HepG2 (cell line): Measurements from ENCODE around the gene KLRD1. TPM values are rescaled to one million over a fixed set of nuclear protein-coding genes. Genes with fewer than 3 reads are reported as not detected.
A peak's percentile ranks its signal among the peaks of the same experiment; 100 is the strongest.

Experiments used
- ATAC-seq: fragments of 200-7000 bp; cut with Tn5 transposase; 3 replicates; pipeline ENCODE4 v1.9.1; 2020; ENCODE audit warnings: mild to moderate bottlenecking, moderate library complexity
- BruUV-seq: library from RNA; stranded (reverse); fragments of 400-500 nt; replicated peaks from 2 replicates; lab custom pipeline; 2021; lab: Mats Ljungman, UMichigan
- CTCF ChIA-PET: fragments of 300-600 bp; formaldehyde crosslinking; extraction: SDS; loops from one replicate; lab custom pipeline; 2021; ENCODE audit warnings: low total read pairs, inconsistent platforms, low intra/inter-chr PET ratio; lab: Yijun Ruan, JAX
- POLR2A ChIA-PET: fragments of 350-600 bp; sonication (Branson Sonifier 250); formaldehyde crosslinking; loops from one replicate; lab custom pipeline; 2020; ENCODE audit warnings: antibody characterized with exemption, inconsistent platforms; lab: Yijun Ruan, JAX
- DNase-seq: peaks from one replicate; pipeline ENCODE4 v3.0.0-alpha.2; 2015; ENCODE audit warnings: low spot score
- FAIRE-seq: peaks from 3 replicates; lab custom pipeline; 2011; peaks lifted over from hg19 to GRCh38; lab: Jason Lieb, UNC
- H2AFZ ChIP-seq: one replicate; pipeline ENCODE4 v1.6.1; 2011; ENCODE audit warnings: low read length, inconsistent platforms
- H3K27ac ChIP-seq: fragments of 300-600 bp; 3 replicates; pipeline ENCODE4 v1.8.0; 2011; ENCODE audit warnings: mixed run types, mild to moderate bottlenecking, mixed read lengths, low read length, inconsistent platforms; ENCODE audit not compliant: insufficient read depth; ENCODE audit errors: extremely low read length
- H3K27me3 ChIP-seq, 2 experiments: fragments of 200-600 bp in 1 of 2; 2 replicates in 1 of 2; 3 replicates in 1 of 2; pipeline versions ENCODE4 v1.6.0 to v1.8.0; 2011; ENCODE audit warnings: low read length in 2 of 2, mild to moderate bottlenecking in 2 of 2, moderate library complexity in 2 of 2, inconsistent platforms in 1 of 2; ENCODE audit not compliant: insufficient read depth in 2 of 2, control insufficient read depth in 1 of 2
- H3K36me3 ChIP-seq, 2 experiments: fragments of 200-600 bp in 1 of 2; replicated peaks in 1 of 2; 2 replicates in 1 of 2; 3 replicates in 1 of 2; pipeline versions ENCODE4 v1.5.1 to v1.8.0; 2011; ENCODE audit warnings: low read length in 2 of 2, inconsistent platforms in 1 of 2; ENCODE audit not compliant: insufficient read depth in 2 of 2, control insufficient read depth in 1 of 2
- H3K4me1 ChIP-seq: 2 replicates; pipeline ENCODE4 v1.5.1; 2012; ENCODE audit warnings: low read length, inconsistent platforms; ENCODE audit not compliant: insufficient read depth
- H3K4me2 ChIP-seq: 2 replicates; pipeline ENCODE4 v1.6.0; 2011; ENCODE audit warnings: low read depth, low read length, inconsistent platforms
- H3K4me3 ChIP-seq, 3 experiments: fragments of 200-600 bp in 1 of 3; sonication (generic), shearing (Covaris generic) in 1 of 3; replicated peaks in 1 of 3; 2 replicates each; pipeline ENCODE4 v1.5.1; 2011 to 2016; ENCODE audit warnings: low read length in 3 of 3, inconsistent platforms in 2 of 3, low read depth in 2 of 3, mild to moderate bottlenecking in 2 of 3, control low read depth in 1 of 3, mixed read lengths in 1 of 3; ENCODE audit not compliant: insufficient read depth in 1 of 3
- H3K79me2 ChIP-seq: one replicate; pipeline ENCODE4 v1.6.1; 2011; ENCODE audit warnings: low read length, inconsistent platforms; ENCODE audit not compliant: insufficient read depth
- H3K9ac ChIP-seq: 2 replicates; pipeline ENCODE4 v1.6.0; 2011; ENCODE audit warnings: mild to moderate bottlenecking, low read depth, low read length, inconsistent platforms; ENCODE audit not compliant: insufficient read depth
- H3K9me3 ChIP-seq: 2 replicates; pipeline ENCODE4 v1.5.1; 2012; ENCODE audit warnings: mild to moderate bottlenecking, low read length
- H4K20me1 ChIP-seq: 2 replicates; pipeline ENCODE4 v1.6.0; 2011; ENCODE audit warnings: inconsistent platforms, mild to moderate bottlenecking, low read length, moderate library complexity; ENCODE audit not compliant: insufficient read depth
- ARNT2 ChIP-seq: sonication (generic); formaldehyde crosslinking; IDR thresholded peaks from 2 replicates; pipeline ENCODE4 v1.8.0; 2022; ENCODE audit warnings: mild to moderate bottlenecking, low read depth, missing genetic modification reagents, moderate library complexity
- CCDC6 ChIP-seq: sonication (generic); formaldehyde crosslinking; IDR thresholded peaks from 2 replicates; pipeline ENCODE4 v1.8.1; 2022; ENCODE audit warnings: mild to moderate bottlenecking, missing genetic modification reagents, moderate library complexity
- GATAD1 ChIP-seq: IDR thresholded peaks from 2 replicates; pipeline ENCODE4 v1.6.1; 2016; ENCODE audit warnings: missing genetic modification reagents, missing compliant biosample characterization
- POGZ ChIP-seq: sonication (generic); formaldehyde crosslinking; IDR thresholded peaks from 2 replicates; pipeline ENCODE4 v1.4.0; 2020; ENCODE audit warnings: mild to moderate bottlenecking, missing genetic modification reagents
- RARA ChIP-seq: IDR thresholded peaks from 2 replicates; pipeline ENCODE4 v1.6.1; 2016; ENCODE audit warnings: missing genetic modification reagents, missing compliant biosample characterization
- WGBS: methylation state at CpG from one replicate; pipeline ENCODE4 v1.1.6; 2017; ENCODE audit warnings: low lambda C conversion rate; 5-methylcytosine and 5-hydroxymethylcytosine counted together
- in situ Hi-C: cut with HindIII; loops from 2 replicates; pipeline ENCODE4 v1.10.0; 2017; ENCODE audit warnings: low pct_unique_long_range_greater_than_20kb; ENCODE audit not compliant: extremely low pct_ligation_motif_present
- intact Hi-C: fragments of 100-400 bp; cut with micrococcal nuclease; formaldehyde crosslinking; loops from one replicate; pipeline ENCODE4 v1.10.0; 2022; ENCODE audit not compliant: unreplicated experiment
- polyA plus RNA-seq, 8 experiments: library from polyadenylated mRNA; depleted of rRNA in 3 of 8; stranded (reverse) in 7 of 8; unstranded in 1 of 8; fragments of >200 nt; fragmentation: Illumina TruSeq in 4 of 8; extraction: Trizol in 4 of 8; gene quantifications; 2 replicates each; pipeline versions ENCODE4 v1.2.1 to v1.2.3, GENCODE V29; 2011 to 2016; ENCODE audit warnings: low read depth in 4 of 8, missing spikeins in 1 of 8, mixed read lengths in 1 of 8; ENCODE audit not compliant: insufficient read depth in 1 of 8
- total RNA-seq, 5 experiments: library from RNA; depleted of rRNA; stranded (reverse); fragments of >200 nt; fragmentation: Illumina TruSeq; extraction: Trizol; gene quantifications; 2 replicates each; pipeline ENCODE4 v1.2.3, GENCODE V29; 2016; ENCODE audit warnings: low read depth in 1 of 5
- TF ChIP-seq, protein P1 (sequence below), 2 experiments: sonication (generic) in 1 of 2; formaldehyde crosslinking in 1 of 2; IDR thresholded peaks; 2 replicates each; pipeline versions ENCODE4 v1.5.1 to v1.6.1; 2011 to 2020; ENCODE audit warnings: borderline replicate concordance in 1 of 2, low read depth in 1 of 2, low read length in 1 of 2, mild to moderate bottlenecking in 1 of 2, missing genetic modification reagents in 1 of 2, moderate library complexity in 1 of 2

The KLRD1 gene
- total and polyA plus RNA-seq, 2 of the 13 experiments (the other 11 are each of a cell fraction or from before 2014, with no cell fraction given) = 0.01 TPM; not detected in 1

DNA sequence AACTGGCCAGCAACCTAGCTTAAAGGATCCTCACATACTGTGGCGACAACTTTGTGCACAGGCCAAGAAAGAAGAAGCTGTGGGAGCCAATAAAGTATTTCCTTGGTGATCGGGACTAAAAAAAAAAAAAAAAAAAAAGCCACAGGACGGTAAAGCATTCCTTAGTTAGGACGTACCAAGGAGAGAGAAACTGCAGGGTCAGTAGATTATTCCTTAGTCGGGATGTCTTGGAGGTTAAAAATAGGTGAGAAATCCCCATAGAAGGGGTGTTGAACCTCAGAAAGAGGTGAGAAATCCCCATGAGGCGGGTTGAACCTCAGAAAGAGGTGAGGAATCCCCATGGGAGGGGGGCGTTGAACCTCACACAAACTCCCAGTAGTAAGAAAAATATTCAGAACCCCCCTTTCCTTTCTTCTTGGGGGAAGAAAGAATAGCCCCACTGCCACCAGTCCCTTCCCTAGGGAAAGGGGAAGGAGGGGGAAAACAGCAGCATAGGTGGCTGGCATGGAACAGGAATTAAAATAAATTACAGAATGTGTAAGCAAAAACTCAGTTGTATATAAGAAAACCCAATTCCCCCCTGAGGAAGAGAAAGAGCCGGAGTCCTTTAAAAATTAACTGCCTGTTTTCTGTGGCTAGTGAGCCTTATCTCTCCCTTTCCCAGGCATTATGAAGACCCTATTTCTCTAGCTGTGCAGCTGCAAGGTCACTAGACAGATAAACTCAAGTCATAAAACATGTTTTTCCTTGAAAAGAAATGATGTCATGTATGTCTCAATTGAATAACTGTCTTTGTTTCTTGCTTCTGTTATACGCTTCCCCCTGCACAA lies 55.4 kb downstream of the KLRD1 start:
- no peak for ATAC-seq
- in situ Hi-C loops = no loop called here
- peaks cover 24% of the 10 kb centered on the region for H3K4me1 ChIP-seq
- H3K27ac ChIP-seq = no peak overlapping the region
- no peaks in the 10 kb centered on the region for H3K79me2 ChIP-seq
- WGBS = 31% methylated on average over 9 of the region's 9 CpGs
- peak overlapping the region; percentile 100 for H2AFZ ChIP-seq
- BruUV-seq = no TSS peak
- POLR2A ChIA-PET = no interaction called here
- peak overlapping the region in 2 of 3 experiments; percentile 74 to 78; a peak in 3 of 6 replicates for H3K4me3 ChIP-seq
- H3K36me3 ChIP-seq = no peaks in the 10 kb centered on the region
- intact Hi-C loops = no loop called here
- no peak for TF ChIP-seq RARA (CRISPR knock-in tag)
- no peak for TF ChIP-seq GATAD1 (CRISPR knock-in tag)
- no peak for TF ChIP-seq POGZ (CRISPR knock-in tag)
- TF ChIP-seq, protein P1, sequence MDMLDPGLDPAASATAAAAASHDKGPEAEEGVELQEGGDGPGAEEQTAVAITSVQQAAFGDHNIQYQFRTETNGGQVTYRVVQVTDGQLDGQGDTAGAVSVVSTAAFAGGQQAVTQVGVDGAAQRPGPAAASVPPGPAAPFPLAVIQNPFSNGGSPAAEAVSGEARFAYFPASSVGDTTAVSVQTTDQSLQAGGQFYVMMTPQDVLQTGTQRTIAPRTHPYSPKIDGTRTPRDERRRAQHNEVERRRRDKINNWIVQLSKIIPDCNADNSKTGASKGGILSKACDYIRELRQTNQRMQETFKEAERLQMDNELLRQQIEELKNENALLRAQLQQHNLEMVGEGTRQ (IDR thresholded peaks at IDR 0.05; ENCODE audit: low read depth, low read length) = no peak
- TF ChIP-seq, protein P1 (CRISPR knock-in tag; IDR thresholded peaks at IDR 0.05; ENCODE audit: borderline replicate concordance) = no peak
- peak overlapping the region; percentile 84 for H3K4me2 ChIP-seq
- CTCF ChIA-PET = no interaction called here
- no peak overlapping the region for H3K9ac ChIP-seq
- no peak for DNase-seq
- H3K9me3 ChIP-seq = no peaks in the 10 kb centered on the region
- FAIRE-seq = no peak
- no peaks in the 10 kb centered on the region; a peak in 1 of 5 replicates for H3K27me3 ChIP-seq
- H4K20me1 ChIP-seq = no peaks in the 10 kb centered on the region

DNA sequence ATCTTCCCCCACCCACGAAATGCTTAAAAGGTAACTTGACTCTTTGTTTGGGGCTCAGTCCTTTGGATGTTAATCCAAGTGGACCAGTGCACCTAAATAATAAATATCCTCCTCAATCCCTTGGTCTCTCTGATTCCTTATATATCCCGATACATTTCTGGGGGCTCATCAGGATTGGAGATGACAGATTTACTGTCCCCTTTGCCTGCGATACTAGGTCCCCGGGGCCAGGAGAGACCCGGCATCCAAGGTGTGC lies 55.9 kb downstream of the KLRD1 start:
- H3K27ac ChIP-seq = no peak overlapping the region
- peak overlapping the region; percentile 64; the same call in 1 of the 2 replicates for H3K9ac ChIP-seq
- in situ Hi-C loops = no loop called here
- CTCF ChIA-PET = no interaction called here
- 13% methylated on average over 3 of the region's 5 CpGs for WGBS
- H3K9me3 ChIP-seq = no peaks in the 10 kb centered on the region
- TF ChIP-seq ARNT2 (CRISPR knock-in tag) (no peak), CCDC6 (CRISPR knock-in tag) (0 out of 2 replicates have a peak, but pooled peaks have one; percentile 50)
- no peaks in the 10 kb centered on the region for H3K36me3 ChIP-seq
- ATAC-seq = no peak
- intact Hi-C loops = no loop called here
- no peak for DNase-seq
- peak overlapping the region; percentile 84 for H3K4me2 ChIP-seq
- no TSS peak for BruUV-seq
- H3K4me3 ChIP-seq = peak overlapping the region; percentile 74 to 82 (median 78)
- no peaks in the 10 kb centered on the region for H3K79me2 ChIP-seq
- H3K27me3 ChIP-seq = no peaks in the 10 kb centered on the region; a peak in 1 of 5 replicates
- H2AFZ ChIP-seq = peak overlapping the region; percentile 100
- H3K4me1 ChIP-seq = peaks cover 24% of the 10 kb centered on the region
- no peaks in the 10 kb centered on the region for H4K20me1 ChIP-seq
- POLR2A ChIA-PET = no interaction called here
- no peak for FAIRE-seq
